ENCODE measurements around the gene MRGPRF. TPM values are rescaled to one million over a fixed set of nuclear protein-coding genes. Genes with fewer than 3 reads are reported as not detected.

MRGPRF gene
- total RNA-seq, 2 experiments from 2014 or later, result not detected

DNA sequence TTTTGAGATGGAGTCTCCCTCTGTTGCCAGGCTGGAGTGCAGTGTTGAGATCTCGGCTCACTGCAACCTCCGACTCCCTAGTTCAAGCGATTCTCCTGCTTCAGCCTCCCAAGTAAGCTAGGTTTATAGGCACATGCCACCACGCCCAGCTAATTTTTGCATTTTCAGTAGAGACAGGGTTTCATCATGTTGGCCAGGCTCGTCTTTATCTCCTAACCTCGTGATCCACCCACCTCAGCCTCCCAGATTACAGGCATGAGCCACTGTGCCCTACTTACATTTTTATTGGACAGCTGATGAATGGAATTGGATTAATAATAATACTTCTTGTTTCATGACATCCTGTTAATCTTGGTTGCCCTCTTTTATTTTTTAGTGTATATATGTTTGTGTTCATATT lies 29.2 kb downstream of the MRGPRF start:
- Histone ChIP-seq H3K36me3 (ENCODE audit: insufficient read depth, low read length) (no peaks in the 10 kb centered on the region), H3K4me1 (ENCODE audit: insufficient read depth, low read length, poor library complexity, severe bottlenecking) (peaks cover under 1% of the 10 kb centered on the region), H2AFZ (ENCODE audit: low read length) (no peak overlapping the region), H4K20me1 (ENCODE audit: insufficient read depth, low read length) (no peaks in the 10 kb centered on the region), H3K4me2 (ENCODE audit: low read length) (no peak overlapping the region), H3K4me3 (ENCODE audit: low read depth, low read length, poor library complexity, severe bottlenecking) (no peak overlapping the region), H3K27ac (ENCODE audit: low read depth, low read length, poor library complexity, severe bottlenecking) (no peak overlapping the region), H3K79me2 (ENCODE audit: insufficient read depth, low read depth, low read length) (no peaks in the 10 kb centered on the region), H3K9me3 (ENCODE audit: low read length) (no peaks in the 10 kb centered on the region), H3K9me2 (ENCODE audit: insufficient read depth, low read length) (no peaks in the 10 kb centered on the region)
- ChIA-PET CTCF (ENCODE audit: unreplicated experiment) (no interaction called here), POLR2A (interaction anchor here (0.6 to 0.7 kb wide), 2 partner anchors 204 to 380 kb away, joined by 3 to 4 read pairs; no protein-coding TSS in a partner anchor)
- intact Hi-C loops (cut with micrococcal nuclease; ENCODE audit: unreplicated experiment), result no loop called here
- no peak for TF ChIP-seq EZH2phosphoT487 (IDR thresholded peaks at IDR 0.05; ENCODE audit: borderline replicate concordance, low read depth, low read length)
- TF ChIP-seq, protein P1, sequence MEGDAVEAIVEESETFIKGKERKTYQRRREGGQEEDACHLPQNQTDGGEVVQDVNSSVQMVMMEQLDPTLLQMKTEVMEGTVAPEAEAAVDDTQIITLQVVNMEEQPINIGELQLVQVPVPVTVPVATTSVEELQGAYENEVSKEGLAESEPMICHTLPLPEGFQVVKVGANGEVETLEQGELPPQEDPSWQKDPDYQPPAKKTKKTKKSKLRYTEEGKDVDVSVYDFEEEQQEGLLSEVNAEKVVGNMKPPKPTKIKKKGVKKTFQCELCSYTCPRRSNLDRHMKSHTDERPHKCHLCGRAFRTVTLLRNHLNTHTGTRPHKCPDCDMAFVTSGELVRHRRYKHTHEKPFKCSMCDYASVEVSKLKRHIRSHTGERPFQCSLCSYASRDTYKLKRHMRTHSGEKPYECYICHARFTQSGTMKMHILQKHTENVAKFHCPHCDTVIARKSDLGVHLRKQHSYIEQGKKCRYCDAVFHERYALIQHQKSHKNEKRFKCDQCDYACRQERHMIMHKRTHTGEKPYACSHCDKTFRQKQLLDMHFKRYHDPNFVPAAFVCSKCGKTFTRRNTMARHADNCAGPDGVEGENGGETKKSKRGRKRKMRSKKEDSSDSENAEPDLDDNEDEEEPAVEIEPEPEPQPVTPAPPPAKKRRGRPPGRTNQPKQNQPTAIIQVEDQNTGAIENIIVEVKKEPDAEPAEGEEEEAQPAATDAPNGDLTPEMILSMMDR (conservative IDR thresholded peaks at IDR 0.05; ENCODE audit: low read length), result no peak
- BruUV-seq (replicated peaks), result no TSS peak
- DNase-seq (ENCODE audit: low spot score), result no peak

DNA sequence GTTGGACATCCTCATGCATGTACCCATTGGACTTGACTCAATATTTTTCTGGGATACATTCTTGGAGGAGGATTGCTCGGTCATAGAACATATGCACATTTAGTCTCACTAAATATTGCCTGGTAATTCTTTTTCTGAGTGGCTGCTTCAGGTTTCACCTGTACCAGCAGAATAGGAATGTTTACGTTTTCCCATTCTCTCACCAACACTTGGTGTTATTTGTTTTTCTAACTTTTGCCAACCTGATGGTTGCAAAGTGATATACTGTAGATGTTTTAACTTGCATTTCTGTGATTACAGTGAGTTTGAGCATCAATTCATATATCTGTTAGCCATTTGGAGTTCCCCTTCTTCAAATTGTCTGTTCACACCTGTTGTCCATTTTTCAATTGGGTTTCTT lies 30.9 kb downstream of the MRGPRF start:
- no peak for DNase-seq (ENCODE audit: low spot score)
- no peaks in the 10 kb centered on the region for H4K20me1 ChIP-seq (ENCODE audit: insufficient read depth, low read length)
- no peaks in the 10 kb centered on the region for H3K36me3 ChIP-seq (ENCODE audit: insufficient read depth, low read length)
- H3K79me2 ChIP-seq (ENCODE audit: insufficient read depth, low read depth, low read length), result no peaks in the 10 kb centered on the region
- H2AFZ ChIP-seq (ENCODE audit: low read length), result no peak overlapping the region
- H3K27ac ChIP-seq (ENCODE audit: low read depth, low read length, poor library complexity, severe bottlenecking), result no peak overlapping the region
- ChIA-PET POLR2A (no interaction called here), CTCF (ENCODE audit: unreplicated experiment) (no interaction called here)
- no peak for TF ChIP-seq EZH2phosphoT487 (IDR thresholded peaks at IDR 0.05; ENCODE audit: borderline replicate concordance, low read depth, low read length)
- no TSS peak for BruUV-seq (replicated peaks)
- H3K4me3 ChIP-seq (ENCODE audit: low read depth, low read length, poor library complexity, severe bottlenecking), result no peak overlapping the region
- no peak overlapping the region for H3K4me2 ChIP-seq (ENCODE audit: low read length)
- H3K9me2 ChIP-seq (ENCODE audit: insufficient read depth, low read length), result no peaks in the 10 kb centered on the region
- H3K9me3 ChIP-seq (ENCODE audit: low read length), result no peaks in the 10 kb centered on the region
- intact Hi-C loops (cut with micrococcal nuclease; ENCODE audit: unreplicated experiment), result no loop called here
- H3K4me1 ChIP-seq (ENCODE audit: insufficient read depth, low read length, poor library complexity, severe bottlenecking), result peaks cover 3% of the 10 kb centered on the region

DNA sequence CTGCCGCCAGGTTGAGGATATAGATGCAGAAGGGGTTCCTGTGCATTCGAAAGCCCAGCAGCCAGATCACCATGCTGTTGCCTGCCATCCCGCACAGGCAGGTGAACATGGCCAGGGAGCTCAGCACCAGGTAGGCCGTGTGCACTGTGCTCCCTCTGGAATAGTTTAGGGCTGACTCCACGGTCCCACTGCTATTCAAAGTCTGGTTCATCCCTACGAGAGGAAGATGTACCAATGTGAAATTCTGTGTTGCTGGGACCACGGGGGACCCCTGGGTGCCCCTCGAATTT lies 32.3 kb downstream of the MRGPRF start, which contains the start of gene MRGPRD:
Gene MRGPRD, minus strand, starts transcription at position 211 of the 290 bp plus-strand sequence. Its CDS starts 0 bp downstream, at position 211.
- Histone ChIP-seq H3K4me3 (ENCODE audit: low read depth, low read length, poor library complexity, severe bottlenecking) (no peak within 1 kb of the TSS), H3K4me2 (ENCODE audit: low read length) (no peak within 1 kb of the TSS), H4K20me1 (ENCODE audit: insufficient read depth, low read length) (no peaks in the 10 kb centered on the region), H3K9me3 (ENCODE audit: low read length) (no peaks in the 10 kb centered on the region), H3K79me2 (ENCODE audit: insufficient read depth, low read depth, low read length) (no peaks in the 10 kb centered on the region), H3K36me3 (ENCODE audit: insufficient read depth, low read length) (no peaks in the 10 kb centered on the region), H3K9me2 (ENCODE audit: insufficient read depth, low read length) (no peaks in the 10 kb centered on the region), H3K27ac (ENCODE audit: low read depth, low read length, poor library complexity, severe bottlenecking) (no peak within 1 kb of the TSS), H2AFZ (ENCODE audit: low read length) (no peak within 1 kb of the TSS), H3K4me1 (ENCODE audit: insufficient read depth, low read length, poor library complexity, severe bottlenecking) (peaks cover 3% of the 10 kb centered on the region)
- ChIA-PET POLR2A (no interaction called here), CTCF (ENCODE audit: unreplicated experiment) (no interaction called here)
- BruUV-seq (replicated peaks), result no TSS peak
- TF ChIP-seq EZH2phosphoT487 (IDR thresholded peaks at IDR 0.05; ENCODE audit: borderline replicate concordance, low read depth, low read length), result no peak
- TF ChIP-seq, protein P1 (conservative IDR thresholded peaks at IDR 0.05; ENCODE audit: low read length), result no peak
- no peak for DNase-seq (ENCODE audit: low spot score)
- intact Hi-C loops (cut with micrococcal nuclease; ENCODE audit: unreplicated experiment), result no loop called here
